GM12891 (cell line): ENCODE results near the gene KLK15.

Experiments
- DNase-seq: peaks from one replicate; pipeline ENCODE4 v3.0.0; 2011; ENCODE audit warnings: low spot score; ENCODE audit not compliant: insufficient read length
- FAIRE-seq: peaks from 2 replicates; lab custom pipeline; 2011; peaks lifted over from hg19 to GRCh38; lab: Jason Lieb, UNC
- PAX5 ChIP-seq: IDR thresholded peaks from 2 replicates; pipeline ENCODE4 v1.6.1; 2011; ENCODE audit warnings: low read length, moderate library complexity, mild to moderate bottlenecking; ENCODE audit not compliant: insufficient read depth, severe bottlenecking
- POLR2A ChIP-seq: IDR thresholded peaks from 2 replicates; pipeline ENCODE4 v1.6.1; 2011; ENCODE audit warnings: low read depth, low read length, control low read depth
- POLR2AphosphoS5 ChIP-seq: IDR thresholded peaks from 2 replicates; pipeline ENCODE4 v1.6.1; 2011; ENCODE audit warnings: low read depth, low read length, control low read depth
- POU2F2 ChIP-seq: IDR thresholded peaks from 2 replicates; pipeline ENCODE4 v1.6.1; 2011; ENCODE audit warnings: low read depth, mild to moderate bottlenecking, control low read depth, low read length, moderate library complexity
- SPI1 ChIP-seq: IDR thresholded peaks from 2 replicates; pipeline ENCODE4 v1.6.1; 2011; ENCODE audit warnings: low read depth, low read length, control low read depth
- TAF1 ChIP-seq: IDR thresholded peaks from 2 replicates; pipeline ENCODE4 v1.6.1; 2011; ENCODE audit warnings: low read depth, low read length, control low read depth

Gene KLK15

DNA sequence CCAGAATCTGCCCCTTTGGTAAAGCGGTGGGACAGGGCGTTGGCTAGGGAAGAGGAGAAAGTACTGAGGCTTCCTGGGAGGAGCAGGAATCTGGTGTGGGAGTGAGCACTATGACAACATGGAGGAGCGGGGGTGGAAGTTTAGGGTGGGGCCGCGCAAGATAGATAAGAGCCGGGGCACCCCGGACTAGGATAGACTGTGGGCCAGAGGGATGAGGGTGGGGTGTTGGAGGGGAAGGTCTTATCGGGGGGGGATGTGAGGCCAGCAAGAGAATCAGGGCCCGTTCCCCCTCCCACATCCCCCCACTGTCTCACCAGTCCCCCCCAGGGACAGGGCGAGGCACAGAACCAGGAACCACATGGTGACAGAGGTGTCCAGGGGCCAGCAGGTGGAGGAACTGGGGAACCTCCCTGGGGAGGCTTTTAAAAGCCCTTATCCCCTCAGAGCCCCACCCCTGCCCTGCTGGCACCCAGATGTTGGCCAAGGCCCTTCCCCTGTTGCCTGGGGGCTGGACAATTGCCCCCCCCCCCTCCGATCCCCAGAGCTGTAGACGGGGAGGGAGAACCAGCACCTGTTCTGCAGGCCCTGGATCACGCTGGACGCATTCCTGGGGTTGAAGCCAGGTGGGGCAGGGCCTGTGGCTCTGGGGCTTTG lies 9.9 kb downstream of the KLK15 start, which contains the start of gene KLK1:
KLK1 (minus strand) TSS at position 399 of the 654 bp plus-strand sequence; CDS start at position 360, 39 bp downstream.
- DNase-seq, result no peak
- TF ChIP-seq TAF1, result no peak
- FAIRE-seq, result no peak

DNA sequence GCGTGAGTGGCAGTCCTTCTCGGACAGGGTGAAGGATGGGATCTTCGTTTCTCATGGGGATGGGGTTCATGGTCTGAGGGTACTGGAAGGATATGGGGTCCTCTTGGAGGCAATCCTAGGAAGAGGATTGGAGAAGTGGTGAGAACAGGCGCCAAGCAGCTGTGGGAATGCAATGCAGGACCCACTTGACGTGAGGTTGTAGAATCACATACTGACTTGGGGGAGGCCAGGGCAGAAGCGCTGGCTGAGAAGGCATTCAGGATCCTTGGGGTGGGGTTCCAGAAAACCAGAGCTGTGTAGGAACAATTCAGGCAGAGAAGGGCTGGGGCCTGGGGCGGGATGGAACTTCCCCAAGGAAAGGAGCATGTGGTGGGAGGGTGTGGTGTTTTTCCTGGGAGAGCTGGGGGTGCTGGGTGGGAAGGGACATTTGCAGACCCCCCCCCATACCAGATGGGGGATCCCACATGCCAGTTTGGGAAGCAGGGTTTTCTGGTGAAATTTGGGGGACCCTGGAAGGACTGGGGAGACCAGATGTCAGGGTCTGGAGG lies 10.6 kb downstream of the KLK15 start:
- TF ChIP-seq POLR2AphosphoS5, result no peak
- TF ChIP-seq TAF1, result no peak
- no peak for TF ChIP-seq SPI1
- no peak for TF ChIP-seq POU2F2
- TF ChIP-seq PAX5, result no peak
- no peak for TF ChIP-seq POLR2A
- no peak for FAIRE-seq
- no peak for DNase-seq

DNA sequence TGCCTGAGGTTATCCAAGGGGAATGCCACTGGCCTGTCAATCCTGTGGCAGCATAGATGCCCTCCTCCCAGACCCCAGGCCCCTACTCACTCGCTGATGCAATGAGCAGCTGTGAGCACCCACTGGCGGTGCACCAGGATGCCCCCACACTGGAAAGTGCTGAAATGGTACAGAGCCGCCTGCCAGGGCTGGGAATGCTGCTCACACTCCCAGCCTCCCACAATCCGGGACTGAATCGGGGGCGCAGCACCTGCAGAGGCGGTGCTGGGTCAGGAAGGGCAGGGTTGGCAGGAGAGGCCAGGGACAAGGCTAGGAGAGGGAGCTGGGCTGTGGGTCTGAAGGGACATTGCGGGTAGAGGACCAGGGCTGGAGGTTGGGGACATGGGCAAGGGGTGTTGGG lies 11.8 kb downstream of the KLK15 start:
- TF ChIP-seq POLR2A (no peak), SPI1 (no peak), PAX5 (no peak), POLR2AphosphoS5 (no peak), POU2F2 (no peak), TAF1 (no peak)
- DNase-seq (no peak), FAIRE-seq (no peak)

DNA sequence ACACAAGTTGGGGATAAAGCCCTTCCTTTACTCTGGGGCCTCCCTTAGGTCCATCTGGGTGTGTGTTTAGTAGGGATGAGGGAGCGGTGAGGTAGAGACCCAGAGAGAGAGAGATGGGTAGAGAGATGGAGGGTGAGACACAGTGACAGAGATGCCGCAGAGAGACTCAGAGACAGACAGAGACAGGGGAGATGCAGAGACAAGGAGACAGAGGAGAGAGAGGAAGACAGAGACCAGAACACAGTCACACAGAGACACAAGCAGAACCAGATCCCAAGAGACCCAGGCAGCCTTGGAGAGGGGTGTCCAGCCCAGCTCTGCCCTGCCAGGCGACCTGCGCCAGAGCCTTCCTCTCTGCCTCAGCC lies 12.1 kb downstream of the KLK15 start:
- DNase-seq (no peak), FAIRE-seq (no peak)
- TF ChIP-seq POU2F2, result no peak
- TF ChIP-seq SPI1, result no peak
- no peak for TF ChIP-seq TAF1
- TF ChIP-seq POLR2A, result no peak
- no peak for TF ChIP-seq POLR2AphosphoS5
- TF ChIP-seq PAX5, result no peak

DNA sequence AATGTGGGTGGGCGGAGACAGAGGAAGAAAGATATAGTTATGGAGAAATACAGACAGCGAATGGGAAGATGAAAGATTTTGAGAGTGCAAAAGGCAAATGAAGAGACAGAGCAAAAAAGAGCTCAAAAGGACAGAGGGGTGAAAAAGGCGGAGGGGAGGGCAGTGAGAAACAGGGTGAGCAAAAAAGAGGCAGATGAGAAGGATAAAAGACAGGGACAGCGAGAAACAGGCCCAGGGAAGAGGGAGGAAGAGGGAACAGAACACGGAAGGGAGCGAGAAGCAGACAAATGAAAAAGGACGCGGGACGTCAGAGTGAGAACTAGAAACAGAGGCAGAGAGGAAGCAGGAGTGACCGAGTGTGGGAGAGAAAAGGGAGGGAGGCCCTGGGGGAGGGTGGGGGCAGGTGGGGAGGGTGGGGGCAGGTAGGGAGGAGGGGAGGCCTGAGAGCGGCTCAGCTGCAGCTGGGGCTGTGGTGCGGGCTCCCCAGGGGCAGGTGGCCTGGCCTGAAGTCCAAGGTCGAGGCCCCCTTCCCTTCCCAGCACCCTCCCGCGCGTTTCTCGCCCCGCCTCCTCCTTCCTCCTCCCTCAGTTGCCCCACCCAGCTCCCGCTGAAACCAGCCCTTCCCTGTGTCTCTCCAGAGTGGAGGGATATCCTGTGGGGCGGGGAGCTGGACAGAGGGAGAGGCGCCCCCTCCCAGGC lies 12.7 kb downstream of the KLK15 start:
- TF ChIP-seq SPI1 (peak; percentile 46; the same call in 1 of the 2 replicates), POLR2AphosphoS5 (no peak), POLR2A (no peak), PAX5 (no peak), POU2F2 (no peak), TAF1 (no peak)
- FAIRE-seq (peak; percentile 78), DNase-seq (peak; percentile 56)

DNA sequence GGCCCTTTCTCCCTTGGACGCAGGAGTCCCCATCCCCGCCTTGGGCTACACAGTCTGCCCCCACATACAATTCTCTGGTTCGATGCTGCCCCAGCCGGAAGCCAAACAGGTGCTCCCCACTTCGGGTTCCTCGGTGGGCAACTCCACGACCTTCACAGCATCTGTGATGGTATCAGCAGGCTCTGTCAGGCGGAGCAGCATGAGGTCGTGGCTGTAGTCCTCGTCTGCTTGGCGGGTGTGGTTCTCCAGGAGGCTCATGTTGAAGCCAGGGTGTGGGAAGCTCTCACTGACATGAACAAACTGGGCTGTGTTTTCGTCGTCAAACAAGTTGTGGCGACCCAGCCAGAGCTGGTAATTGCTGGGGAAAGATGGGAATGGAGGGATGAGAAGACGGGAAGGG lies 13.3 kb downstream of the KLK15 start:
- TF ChIP-seq PAX5, result no peak
- TF ChIP-seq POLR2AphosphoS5, result no peak
- TF ChIP-seq POU2F2, result no peak
- no peak for TF ChIP-seq TAF1
- no peak for TF ChIP-seq POLR2A
- TF ChIP-seq SPI1, result no peak
- FAIRE-seq (peak; percentile 23), DNase-seq (no peak)

DNA sequence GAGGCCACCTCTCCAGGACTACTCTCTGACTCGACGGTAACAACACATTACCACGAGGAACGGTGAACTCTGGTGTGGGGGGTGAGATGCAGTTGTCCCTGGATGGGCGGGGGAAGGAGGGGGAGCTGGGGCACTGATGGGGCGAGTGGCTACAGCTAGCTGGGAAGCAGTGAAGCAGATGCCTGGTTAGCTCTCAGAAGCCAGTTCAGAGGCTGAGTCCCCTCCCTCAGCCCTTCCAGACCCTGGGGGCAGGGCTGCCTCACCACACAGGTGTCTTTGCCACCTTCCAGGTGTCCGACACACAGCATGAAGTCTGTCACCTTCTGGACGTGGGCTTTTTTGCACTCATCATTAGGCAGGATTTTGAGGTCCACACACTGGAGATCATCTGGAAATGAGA lies 13.7 kb downstream of the KLK15 start:
- FAIRE-seq, result peak; percentile 48

DNA sequence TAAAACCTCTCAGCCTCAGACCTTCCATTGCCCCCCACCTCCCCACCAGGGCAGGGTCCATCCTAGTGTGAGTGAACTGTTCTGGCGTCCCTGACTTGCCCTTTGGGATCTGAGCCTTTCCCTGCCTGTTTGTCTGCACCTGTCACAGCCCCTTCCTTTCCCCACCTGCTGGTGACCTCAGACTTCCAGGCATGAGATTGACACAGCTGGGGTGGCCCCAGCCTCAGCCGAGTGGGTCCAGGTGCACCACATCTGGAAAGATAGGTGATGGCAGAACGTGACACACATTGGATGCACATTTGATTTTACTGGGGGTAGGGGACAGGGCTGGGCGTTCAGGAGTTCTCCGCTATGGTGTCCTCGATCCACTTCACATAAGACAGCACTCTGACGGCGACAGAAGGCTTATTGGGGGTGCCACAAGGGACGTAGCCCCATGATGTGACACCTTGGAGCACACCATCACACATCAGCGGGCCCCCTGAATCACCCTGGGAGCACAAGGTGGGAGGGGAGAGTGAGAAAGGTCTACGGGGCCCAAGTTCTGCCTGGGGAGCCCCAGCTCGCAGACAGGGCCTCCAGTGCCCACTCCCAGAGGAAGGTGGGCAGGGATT lies 14.4 kb downstream of the KLK15 start:
- DNase-seq (no peak), FAIRE-seq (peak; percentile 59)
- TF ChIP-seq POLR2AphosphoS5, result no peak
- no peak for TF ChIP-seq TAF1
- TF ChIP-seq SPI1, result no peak
- TF ChIP-seq POU2F2, result no peak
- TF ChIP-seq POLR2A, result no peak
- no peak for TF ChIP-seq PAX5

More for the DNA sequence above, 13.7 kb downstream of the KLK15 start:
- TF ChIP-seq POLR2A (no peak), TAF1 (no peak), PAX5 (no peak), POU2F2 (no peak), POLR2AphosphoS5 (no peak), SPI1 (no peak)
- DNase-seq, result no peak

DNA sequence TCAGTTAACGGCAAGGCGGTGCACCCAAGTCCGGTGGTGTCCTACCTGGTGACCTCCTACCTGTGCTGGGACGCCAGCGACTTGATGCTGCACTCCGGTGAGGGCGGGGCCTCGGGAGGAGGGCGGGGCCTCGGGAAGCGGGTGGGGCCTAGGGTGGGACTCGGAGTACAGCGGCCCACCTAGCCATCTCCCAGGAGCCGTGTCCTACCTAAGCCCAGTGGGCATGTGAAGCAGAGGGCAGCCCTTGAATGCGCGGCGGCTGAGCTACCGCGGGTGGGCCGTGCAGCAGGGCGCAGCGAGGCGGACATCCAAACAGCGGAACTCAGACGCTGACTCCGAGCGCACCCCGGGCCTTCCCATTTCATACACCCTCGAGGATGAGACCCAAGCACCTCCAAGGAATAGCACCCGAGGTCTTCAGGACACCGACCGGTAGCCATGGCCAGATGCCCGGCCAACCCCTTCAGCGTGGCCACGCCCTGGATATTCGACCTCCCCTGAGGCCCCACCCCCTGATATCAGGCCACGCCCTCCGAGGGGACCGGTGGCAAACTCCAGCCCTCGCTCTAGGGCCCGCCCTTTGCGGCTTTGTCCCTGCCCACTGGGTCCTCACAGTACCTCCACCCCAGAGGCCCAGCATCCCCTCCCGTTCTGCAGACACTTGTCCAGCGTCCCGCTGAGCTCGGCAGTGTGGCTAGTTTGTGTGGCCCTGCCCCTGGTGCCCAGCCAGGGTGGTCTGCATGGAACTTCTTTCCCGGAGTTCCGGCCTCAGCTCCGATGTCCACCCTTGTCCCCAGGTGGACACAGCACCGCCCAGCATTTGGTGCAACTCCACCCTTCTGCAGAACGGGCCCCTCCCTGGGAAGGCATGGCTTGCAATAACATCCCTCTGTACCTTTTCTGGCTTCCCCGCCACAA lies 15.2 kb downstream of the KLK15 start:
- peak; percentile 91 for DNase-seq
- FAIRE-seq, result peak; percentile 92
- TF ChIP-seq POLR2AphosphoS5 (no peak), TAF1 (no peak)
